ENCODE results near the gene EVI5.

DNA sequence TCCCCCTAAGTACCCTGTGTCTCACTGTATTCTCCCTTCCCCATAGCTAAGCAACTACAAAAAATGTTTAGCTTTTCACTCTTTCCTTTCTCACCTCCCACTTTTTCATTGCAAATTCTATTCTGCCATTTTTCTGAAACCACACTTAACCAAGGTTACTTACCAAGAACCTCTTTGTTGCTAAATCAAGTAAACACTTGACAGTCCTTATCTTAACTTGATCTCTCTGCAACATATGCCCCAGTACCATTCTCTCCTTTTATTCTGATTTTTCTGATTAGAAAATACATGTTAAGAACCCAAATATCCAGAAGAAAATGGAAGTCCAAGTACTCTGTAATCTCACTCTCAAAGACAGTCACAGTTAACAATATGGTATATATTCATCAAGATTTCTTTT, 16.0 kb downstream of the EVI5 start:
- TF ChIP-seq, protein P1, sequence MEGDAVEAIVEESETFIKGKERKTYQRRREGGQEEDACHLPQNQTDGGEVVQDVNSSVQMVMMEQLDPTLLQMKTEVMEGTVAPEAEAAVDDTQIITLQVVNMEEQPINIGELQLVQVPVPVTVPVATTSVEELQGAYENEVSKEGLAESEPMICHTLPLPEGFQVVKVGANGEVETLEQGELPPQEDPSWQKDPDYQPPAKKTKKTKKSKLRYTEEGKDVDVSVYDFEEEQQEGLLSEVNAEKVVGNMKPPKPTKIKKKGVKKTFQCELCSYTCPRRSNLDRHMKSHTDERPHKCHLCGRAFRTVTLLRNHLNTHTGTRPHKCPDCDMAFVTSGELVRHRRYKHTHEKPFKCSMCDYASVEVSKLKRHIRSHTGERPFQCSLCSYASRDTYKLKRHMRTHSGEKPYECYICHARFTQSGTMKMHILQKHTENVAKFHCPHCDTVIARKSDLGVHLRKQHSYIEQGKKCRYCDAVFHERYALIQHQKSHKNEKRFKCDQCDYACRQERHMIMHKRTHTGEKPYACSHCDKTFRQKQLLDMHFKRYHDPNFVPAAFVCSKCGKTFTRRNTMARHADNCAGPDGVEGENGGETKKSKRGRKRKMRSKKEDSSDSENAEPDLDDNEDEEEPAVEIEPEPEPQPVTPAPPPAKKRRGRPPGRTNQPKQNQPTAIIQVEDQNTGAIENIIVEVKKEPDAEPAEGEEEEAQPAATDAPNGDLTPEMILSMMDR (IDR thresholded peaks at IDR 0.05), result no peak
- no peak for TF ChIP-seq POLR2AphosphoS5 (IDR thresholded peaks at IDR 0.05)
